CD4-positive, alpha-beta T cell (primary cell): ENCODE results near the gene ITGB2. TPM values are rescaled to one million over a fixed set of nuclear protein-coding genes. Genes with fewer than 3 reads are reported as not detected.

ENCODE experiments used
- ATAC-seq: fragments of 200-7000 bp; cut with Tn5 transposase; one replicate; pipeline ENCODE4 v1.10.0; 2022; ENCODE audit warnings: mild to moderate bottlenecking; ENCODE audit not compliant: poor library complexity
- CTCF ChIA-PET: fragments of 350-600 bp; sonication (Branson Sonifier 250); formaldehyde crosslinking; loops from one replicate; lab custom pipeline; 2021; ENCODE audit warnings: antibody characterized with exemption, inconsistent platforms; lab: Charles Lee
- POLR2A ChIA-PET: fragments of 350-600 bp; sonication (Branson Sonifier 250); formaldehyde crosslinking; loops from one replicate; lab custom pipeline; 2021; ENCODE audit warnings: antibody characterized with exemption, inconsistent platforms; lab: Charles Lee
- DNase-seq, 14 experiments: peaks; one replicate each; pipeline ENCODE4 v3.0.0-alpha.2; 2013 to 2020; ENCODE audit warnings: mixed read lengths in 2 of 14
- H3K27ac ChIP-seq, 2 donors: one replicate each; pipeline versions ENCODE4 v1.5.1 to v1.7.0; 2013; ENCODE audit warnings: low read length in 2 of 2, low read depth in 1 of 2, mild to moderate bottlenecking in 1 of 2
- H3K27me3 ChIP-seq, 2 experiments: 1 replicate in 1 of 2; 2 replicates in 1 of 2; pipeline versions ENCODE4 v1.6.1 to v1.7.0; 2013; ENCODE audit warnings: low read length in 2 of 2, control low read depth in 1 of 2, mild to moderate bottlenecking in 1 of 2, moderate library complexity in 1 of 2; ENCODE audit not compliant: insufficient read depth in 2 of 2, control insufficient read depth in 1 of 2
- H3K36me3 ChIP-seq: one replicate; pipeline ENCODE4 v1.6.1; 2013; ENCODE audit warnings: low read length, control low read depth; ENCODE audit not compliant: insufficient read depth
- H3K4me1 ChIP-seq: one replicate; pipeline ENCODE4 v1.6.1; 2013; ENCODE audit warnings: low read length, control low read depth; ENCODE audit not compliant: insufficient read depth
- H3K4me3 ChIP-seq: one replicate; pipeline ENCODE4 v1.5.1; 2013; ENCODE audit warnings: mild to moderate bottlenecking, low read length, moderate library complexity
- H3K9me3 ChIP-seq, 2 experiments: 1 replicate in 1 of 2; 2 replicates in 1 of 2; pipeline versions ENCODE4 v1.6.1 to v1.7.0; 2013; ENCODE audit warnings: low read length in 2 of 2, mild to moderate bottlenecking in 2 of 2, control low read depth in 1 of 2, moderate library complexity in 1 of 2; ENCODE audit not compliant: control insufficient read depth in 1 of 2, insufficient read depth in 1 of 2
- H3K27ac Mint-ChIP-seq: one replicate; pipeline ENCODE4 v1.8.0; 2020; ENCODE audit warnings: mixed read lengths
- H3K27me3 Mint-ChIP-seq: one replicate; pipeline ENCODE4 v1.8.0; 2021; ENCODE audit warnings: mixed read lengths
- H3K36me3 Mint-ChIP-seq: one replicate; pipeline ENCODE4 v1.8.0; 2021; ENCODE audit warnings: low read depth, mixed read lengths
- H3K4me1 Mint-ChIP-seq: one replicate; pipeline ENCODE4 v1.8.0; 2021; ENCODE audit warnings: low read depth, mixed read lengths
- H3K4me3 Mint-ChIP-seq: one replicate; pipeline ENCODE4 v1.8.0; 2020; ENCODE audit warnings: mild to moderate bottlenecking, mixed read lengths
- H3K9me3 Mint-ChIP-seq: one replicate; pipeline ENCODE4 v1.8.0; 2020; ENCODE audit warnings: mixed read lengths
- CTCF ChIP-seq: fragments of 200-600 bp; IDR thresholded peaks from one replicate; pipeline ENCODE4 v1.8.0; 2022; ENCODE audit warnings: antibody characterized with exemption, mild to moderate bottlenecking
- intact Hi-C, 2 experiments: fragments of 100-400 bp; cut with DNase I in 1 of 2; cut with micrococcal nuclease in 1 of 2; formaldehyde crosslinking; loops; one replicate each; pipeline versions ENCODE4 v1.15.1 to v1.9.0; 2023 to 2025; cut with DNase I, micrococcal nuclease
- total RNA-seq, 174 experiments: library from RNA in 2 of 174; stranded (reverse) in 2 of 174; gene quantifications; one replicate each; pipeline ENCODE4 v1.2.3 and lab custom pipeline; 2021 to 2026

ITGB2 gene
- total RNA-seq, 2 experiments from 2014 or later = 283 to 284 TPM

GRCh38 chr21:44934797-44935532, 14.3 kb upstream of the ITGB2 start:
- no peaks in the 10 kb centered on the region for H3K27me3 Mint-ChIP-seq
- H3K9me3 ChIP-seq = no peaks in the 10 kb centered on the region
- peaks cover 24% of the 10 kb centered on the region for H3K4me1 Mint-ChIP-seq
- peaks cover 43% of the 10 kb centered on the region for H3K4me1 ChIP-seq
- H3K27me3 ChIP-seq = no peaks in the 10 kb centered on the region
- H3K4me3 ChIP-seq = no peak overlapping the region
- H3K27ac Mint-ChIP-seq = no peak overlapping the region
- no peaks in the 10 kb centered on the region for H3K9me3 Mint-ChIP-seq
- ChIA-PET CTCF (interaction anchor here (0.9 to 1.1 kb wide), 2 partner anchors 41 to 60 kb away, joined by 3 to 4 read pairs; no protein-coding TSS in a partner anchor), POLR2A (interaction anchor here (1.0 to 9.5 kb wide), 2 partner anchors 20 to 61 kb away, joined by 3 to 362 read pairs; partner anchors contain the start of gene PTTG1IP)
- no peak for TF ChIP-seq CTCF
- no peaks in the 10 kb centered on the region for H3K36me3 ChIP-seq
- DNase-seq (no peak), ATAC-seq (no peak)
- intact Hi-C loops = loop anchor here in 1 of 2 experiments (5.0 kb wide), 2 partner anchors 118 to 423 kb away; partner anchors contain the start of gene SUMO3
- no peaks in the 10 kb centered on the region for H3K36me3 Mint-ChIP-seq
- H3K4me3 Mint-ChIP-seq = peak overlapping the region; percentile 30
- no peak overlapping the region for H3K27ac ChIP-seq

GRCh38 chr21:44934276-44934675, 13.6 kb upstream of the ITGB2 start:
- POLR2A ChIA-PET = interaction anchor here (1.0 to 9.5 kb wide), 2 partner anchors 20 to 60 kb away, joined by 3 to 362 read pairs; partner anchors contain the start of gene PTTG1IP
- Histone ChIP-seq H3K27ac (no peak overlapping the region), H3K4me1 (peaks cover 46% of the 10 kb centered on the region), H3K27me3 (no peaks in the 10 kb centered on the region), H3K4me3 (no peak overlapping the region), H3K36me3 (no peaks in the 10 kb centered on the region), H3K9me3 (no peaks in the 10 kb centered on the region)
- intact Hi-C loops = loop anchor here in 1 of 2 experiments (5.0 kb wide), 1 partner anchor 117 kb away; the partner anchor contains the start of gene SUMO3
- H3K27ac Mint-ChIP-seq = no peak overlapping the region
- no peaks in the 10 kb centered on the region for H3K36me3 Mint-ChIP-seq
- peaks cover 27% of the 10 kb centered on the region for H3K4me1 Mint-ChIP-seq
- DNase-seq (no peak), ATAC-seq (no peak)
- TF ChIP-seq CTCF = no peak
- H3K27me3 Mint-ChIP-seq = no peaks in the 10 kb centered on the region
- CTCF ChIA-PET = interaction anchor here (0.9 to 1.1 kb wide), 2 partner anchors 41 to 59 kb away, joined by 3 to 4 read pairs; no protein-coding TSS in a partner anchor
- no peaks in the 10 kb centered on the region for H3K9me3 Mint-ChIP-seq
- H3K4me3 Mint-ChIP-seq = peak overlapping the region; percentile 51

- Histone ChIP-seq H3K27me3 (no peaks in the 10 kb centered on the region), H3K4me1 (peaks cover 46% of the 10 kb centered on the region), H3K36me3 (no peaks in the 10 kb centered on the region), H3K4me3 (no peak overlapping the region), H3K27ac (no peak overlapping the region), H3K9me3 (no peaks in the 10 kb centered on the region)
- Mint-ChIP-seq H3K27ac (no peak overlapping the region), H3K9me3 (no peaks in the 10 kb centered on the region), H3K4me3 (peak overlapping the region; percentile 51), H3K4me1 (peaks cover 27% of the 10 kb centered on the region), H3K27me3 (no peaks in the 10 kb centered on the region), H3K36me3 (no peaks in the 10 kb centered on the region)
- DNase-seq = no peak
- ChIA-PET CTCF (interaction anchor here (1.1 to 2.3 kb wide), 2 partner anchors 20 to 40 kb away, joined by 4 to 10 read pairs; no protein-coding TSS in a partner anchor), POLR2A (interaction anchor here (1.0 to 9.5 kb wide), 2 partner anchors 19 to 60 kb away, joined by 3 to 362 read pairs; partner anchors contain the start of gene PTTG1IP)
- no peak for TF ChIP-seq CTCF
- no peak for ATAC-seq
- intact Hi-C loops = loop anchor here in 1 of 2 experiments (2.0 to 5.0 kb wide), 2 partner anchors 117 to 133 kb away; partner anchors contain the start of genes SUMO3 and UBE2G2
Observed at GRCh38 chr21:44933918-44934260, 13.2 kb upstream of the ITGB2 start.
